Stimulated activated CD4-positive, alpha-beta T cell treated with anti-CD3 and anti-CD28 coated beads, Interleukin-12 subunit alpha, Interleukin-12 subunit beta, amount 100 ng/mL, for 24 hours (primary cell): ENCODE results near the gene ERMAP.
"Not testable (repeated sequence)": the region's sequence is repeated elsewhere in the genome, so short reads cannot be mapped to it uniquely, and the experiment has no call there.

Experiments
- DNase-seq, 2 experiments: peaks; one replicate each; pipeline ENCODE4 v3.0.0-alpha.2; 2020; ENCODE audit warnings: low read depth in 2 of 2

ERMAP gene

GRCh38 chr1:42873108-42873507 lies 56.2 kb downstream of the ERMAP start:
- DNase-seq, result not testable (repeated sequence)

DNA sequence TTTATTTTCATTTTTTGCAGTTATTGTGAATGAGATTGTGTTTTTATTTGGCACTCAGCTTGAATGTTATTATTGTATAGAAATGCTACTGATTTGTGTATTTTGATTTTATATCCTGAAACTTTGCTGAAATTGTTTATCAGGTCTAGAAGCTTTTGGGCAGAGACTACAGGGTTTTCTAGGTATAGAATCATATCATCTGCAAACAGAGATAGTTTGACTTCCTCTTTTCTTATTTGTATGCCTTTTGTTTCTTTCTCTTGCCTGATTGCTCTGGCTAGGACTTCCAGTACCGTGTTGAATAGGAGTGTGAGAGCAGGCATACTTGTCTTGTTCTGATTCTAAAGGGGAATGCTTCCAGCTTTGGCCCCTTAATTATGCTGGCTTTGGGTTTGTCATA lies 56.7 kb downstream of the ERMAP start:
- no peak for DNase-seq

DNA sequence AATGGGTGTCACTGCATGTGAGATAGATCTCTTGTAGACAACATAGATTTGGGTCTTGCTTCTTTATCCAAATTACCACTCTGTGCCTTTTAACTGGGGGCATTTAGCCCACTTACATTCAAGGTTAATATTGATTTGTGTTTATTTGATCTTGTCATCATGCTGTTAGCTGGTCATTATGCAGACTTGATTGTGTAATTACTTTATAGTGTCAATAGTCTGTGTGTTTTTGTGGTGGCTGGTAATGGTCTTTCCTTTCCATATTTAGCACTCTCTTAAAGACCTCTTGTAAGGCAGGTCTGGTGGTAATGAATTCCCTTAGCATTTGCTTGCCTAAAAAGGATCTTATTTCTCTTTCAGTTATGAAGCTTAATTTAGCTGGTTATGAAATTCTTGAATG lies 59.1 kb downstream of the ERMAP start:
- no peak for DNase-seq

DNA sequence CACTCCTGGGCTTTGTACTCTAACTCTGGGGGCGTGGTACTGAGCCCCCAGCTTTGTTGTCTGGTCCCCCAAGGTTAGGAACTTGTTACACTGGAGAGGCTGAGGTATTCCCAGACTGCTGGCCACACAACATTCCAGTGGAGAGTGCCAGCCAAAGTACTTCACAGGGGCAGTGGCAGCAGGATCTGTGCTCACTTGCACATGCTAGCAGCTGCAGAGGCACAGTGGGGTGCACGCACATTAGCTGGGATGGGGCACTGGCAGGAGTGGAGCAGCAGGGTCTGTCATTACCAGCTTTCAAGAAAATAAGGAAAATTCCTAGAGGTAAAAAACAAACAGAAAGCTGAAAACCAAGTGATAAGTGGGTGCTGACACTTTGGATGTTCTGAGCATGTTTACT lies 60.5 kb downstream of the ERMAP start:
- DNase-seq, result no peak

DNA sequence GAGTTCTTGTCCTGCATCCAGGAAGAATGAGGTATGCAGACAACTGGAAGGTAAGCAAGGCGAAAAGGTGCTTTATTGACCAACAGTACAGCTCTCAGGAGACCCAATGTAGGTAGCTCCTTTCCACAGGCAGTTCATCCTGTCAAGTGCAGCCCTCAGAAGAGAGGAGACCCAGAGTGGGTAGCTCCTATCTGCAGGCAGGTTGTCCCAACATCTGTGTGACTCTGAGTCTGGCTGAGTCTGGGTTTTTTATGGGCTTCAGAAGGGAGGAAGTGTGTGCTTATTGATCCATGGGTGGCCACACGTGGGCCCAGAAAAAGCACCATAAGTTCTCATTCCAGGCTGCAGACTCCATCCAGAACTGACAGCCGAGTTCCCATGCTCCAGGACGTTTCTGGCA lies 63.5 kb downstream of the ERMAP start:
- DNase-seq, result no peak

DNA sequence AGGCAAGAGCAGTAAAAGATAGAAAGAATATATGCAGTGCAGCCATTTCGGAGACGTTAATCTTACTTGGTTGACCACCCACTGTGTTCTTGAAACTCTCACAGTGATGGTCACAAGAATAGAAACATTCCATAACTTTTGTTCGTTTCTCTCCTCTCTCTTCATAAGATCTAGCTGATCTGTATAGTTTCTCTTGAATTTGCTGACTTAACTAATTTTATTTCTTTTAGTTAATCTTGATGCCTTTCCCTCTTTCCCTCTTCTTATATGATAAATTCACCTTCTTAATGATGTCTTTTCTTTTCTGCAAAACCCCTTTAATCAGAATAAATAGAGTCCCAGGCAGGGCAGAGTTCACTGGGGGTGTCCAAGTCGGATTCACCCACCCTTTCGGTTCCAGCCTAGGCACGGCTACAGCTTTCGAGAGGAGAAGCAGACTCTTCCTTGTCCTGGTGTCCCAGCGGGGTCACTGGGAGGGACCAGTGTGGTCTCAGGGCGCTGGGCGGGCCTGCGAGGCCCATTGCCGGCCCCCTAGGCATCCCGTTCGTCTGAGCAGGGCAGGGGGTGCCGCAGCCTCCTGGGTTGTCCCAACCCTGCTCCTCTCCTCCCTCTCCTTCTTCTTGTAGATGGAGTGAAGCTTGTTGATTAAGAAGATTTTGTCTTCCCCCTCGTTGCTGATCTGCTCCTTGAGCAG lies 69.3 kb downstream of the ERMAP start:
- DNase-seq, result no peak

- no peak for DNase-seq
These were observed 69.9 kb downstream of the ERMAP start for GRCh38 chr1:42886800-42887199.

DNA sequence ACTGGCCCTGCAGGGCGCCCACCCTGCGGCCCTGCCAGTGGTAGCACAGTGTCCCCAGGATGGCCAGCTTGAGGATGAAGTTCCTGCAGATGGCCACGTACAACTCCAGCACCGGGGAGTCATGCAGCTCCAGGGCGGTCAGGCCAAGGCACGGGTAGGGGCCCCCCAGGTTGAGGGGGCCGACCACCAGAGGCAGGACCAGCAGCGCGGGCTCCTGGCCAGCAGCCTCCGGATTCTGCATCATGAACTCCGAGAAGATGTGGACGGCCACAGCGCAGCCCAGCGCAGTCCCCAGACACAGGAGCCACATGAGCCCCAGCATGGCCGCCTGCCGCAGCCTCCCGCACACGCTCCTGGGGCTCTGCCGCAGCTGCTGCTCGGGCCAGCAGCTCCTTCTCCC lies 70.4 kb downstream of the ERMAP start:
- no peak for DNase-seq

DNA sequence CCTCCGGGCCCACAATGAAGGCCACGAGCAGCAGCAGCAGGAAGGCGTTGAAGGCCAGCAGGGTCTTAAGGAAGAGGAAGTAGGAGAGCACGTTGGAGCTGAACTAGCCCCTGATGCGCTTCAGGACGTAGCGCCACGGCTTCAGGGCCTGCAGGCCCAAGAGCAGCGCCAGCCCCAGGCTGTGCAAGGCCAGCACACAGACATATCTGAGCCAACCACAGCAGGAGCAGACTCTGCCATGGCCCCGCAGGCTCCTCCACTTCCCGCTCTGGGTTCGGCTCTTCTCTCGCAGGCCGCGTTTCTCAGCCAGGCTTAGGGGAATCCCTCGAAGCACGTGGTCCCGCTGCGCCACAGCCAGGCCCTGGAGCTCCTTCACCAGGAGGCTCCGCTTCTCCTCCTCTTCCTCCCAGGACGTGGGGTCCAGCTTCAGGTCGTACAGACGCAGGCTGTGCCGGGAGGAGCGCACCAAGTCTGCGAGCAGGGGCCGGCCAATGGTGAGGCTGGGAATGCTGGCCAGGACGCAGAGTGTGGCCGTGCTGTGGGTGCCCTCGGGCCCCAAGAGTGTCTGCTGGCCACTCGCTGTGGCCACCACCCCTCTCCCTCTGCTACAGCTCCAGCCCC lies 71.2 kb downstream of the ERMAP start:
- DNase-seq, result no peak

GRCh38 chr1:42889264-42889663 lies 72.3 kb downstream of the ERMAP start:
- no peak for DNase-seq

DNA sequence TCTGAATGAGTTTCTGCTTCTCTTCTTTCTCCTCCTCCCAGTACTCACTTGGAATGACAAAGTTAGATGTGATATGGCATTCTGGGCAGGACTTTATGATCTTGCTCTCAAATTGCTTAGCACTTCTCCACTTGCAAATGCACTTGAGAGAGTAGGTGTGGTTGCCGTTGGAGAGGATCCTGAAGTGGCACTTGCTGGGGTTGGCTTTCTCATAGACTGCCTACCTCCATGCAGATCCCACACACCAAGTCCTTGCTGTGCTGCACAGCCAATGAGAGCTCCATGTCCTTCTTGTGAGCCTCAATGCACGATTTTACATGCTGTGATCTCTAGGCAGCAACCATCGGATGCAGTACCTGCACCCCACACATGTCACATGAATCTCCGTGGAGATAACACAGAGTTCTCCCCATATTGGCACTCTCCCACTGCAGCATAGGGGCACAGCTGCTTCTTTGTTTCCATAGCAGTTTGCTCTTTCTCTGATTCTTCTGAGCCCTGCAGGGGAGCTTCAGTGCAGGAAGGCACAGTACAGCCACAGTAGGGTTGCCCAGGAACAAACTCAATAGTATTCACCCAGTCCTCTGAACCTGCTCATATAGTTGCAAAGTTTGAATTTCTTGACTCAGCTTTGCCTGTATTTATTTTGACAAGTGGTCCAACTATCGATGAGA lies 74.7 kb downstream of the ERMAP start:
- DNase-seq, result no peak
